ENCODE results near the gene TMOD3.

Gene TMOD3

GRCh38 chr15:51931016-51931415, 101.6 kb downstream of the TMOD3 start:
- Histone ChIP-seq H3K27ac (ENCODE audit: low read depth, low read length) (no peak overlapping the region), H3K9me3 (ENCODE audit: control insufficient read depth in 5 of 5, low read length in 5 of 5) (no peaks in the 10 kb centered on the region), H3K4me3 (ENCODE audit: low read depth in 1 of 5, low read length in 5 of 5) (no peak overlapping the region), H3K27me3 (ENCODE audit: control insufficient read depth in 5 of 5, insufficient read depth in 4 of 5, low read length in 5 of 5) (no peaks in the 10 kb centered on the region), H3K9ac (ENCODE audit: low read length in 5 of 5) (no peak overlapping the region), H3K4me1 (ENCODE audit: control insufficient read depth in 5 of 5, insufficient read depth in 5 of 5, low read length in 5 of 5) (no peaks in the 10 kb centered on the region), H3K36me3 (ENCODE audit: control insufficient read depth in 5 of 5, insufficient read depth in 5 of 5, low read length in 5 of 5) (peaks cover 0 to 18% (median 5%) of the 10 kb centered on the region in 5 donors)

DNA sequence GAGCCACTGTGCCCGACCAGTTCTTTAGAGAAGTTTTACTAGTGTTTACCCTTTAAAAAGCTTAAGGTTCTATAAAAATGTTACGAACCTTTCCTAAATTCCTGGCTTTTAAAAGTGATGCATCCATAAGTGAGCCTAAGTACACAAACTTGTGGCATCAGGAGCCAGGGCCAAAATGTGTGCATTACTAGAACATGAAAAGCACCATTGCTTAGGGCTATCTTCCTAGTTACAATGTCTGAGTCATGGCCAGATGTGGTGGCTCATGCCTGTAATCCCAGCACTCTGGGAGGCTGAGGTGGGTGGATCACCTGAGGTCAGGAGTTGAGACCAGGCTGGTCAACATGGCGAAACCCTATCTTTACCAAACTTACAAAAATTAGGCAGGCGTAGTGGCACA, 102.2 kb downstream of the TMOD3 start:
- Histone ChIP-seq H3K9ac (ENCODE audit: low read length in 5 of 5) (no peak overlapping the region), H3K9me3 (ENCODE audit: control insufficient read depth in 5 of 5, low read length in 5 of 5) (no peaks in the 10 kb centered on the region), H3K36me3 (ENCODE audit: control insufficient read depth in 5 of 5, insufficient read depth in 5 of 5, low read length in 5 of 5) (peaks cover 4 to 24% (median 10%) of the 10 kb centered on the region in 5 donors)

GRCh38 chr15:51932161-51932560, 102.7 kb downstream of the TMOD3 start:
- no peaks in the 10 kb centered on the region for H3K4me1 ChIP-seq (ENCODE audit: control insufficient read depth in 5 of 5, insufficient read depth in 5 of 5, low read length in 5 of 5)
- H3K9ac ChIP-seq (ENCODE audit: low read length in 5 of 5): no peak overlapping the region
- H3K4me3 ChIP-seq (ENCODE audit: low read depth in 1 of 5, low read length in 5 of 5): no peak overlapping the region
- no peak overlapping the region for H3K27ac ChIP-seq (ENCODE audit: low read depth, low read length)
- H3K9me3 ChIP-seq (ENCODE audit: control insufficient read depth in 5 of 5, low read length in 5 of 5): no peaks in the 10 kb centered on the region
- no peaks in the 10 kb centered on the region for H3K27me3 ChIP-seq (ENCODE audit: control insufficient read depth in 5 of 5, insufficient read depth in 4 of 5, low read length in 5 of 5)
- H3K36me3 ChIP-seq (ENCODE audit: control insufficient read depth in 5 of 5, insufficient read depth in 5 of 5, low read length in 5 of 5): peaks cover 4 to 24% (median 11%) of the 10 kb centered on the region in 5 donors

More for the DNA sequence above, 102.2 kb downstream of the TMOD3 start:
- Histone ChIP-seq H3K27ac (ENCODE audit: low read depth, low read length) (no peak overlapping the region), H3K27me3 (ENCODE audit: control insufficient read depth in 5 of 5, insufficient read depth in 4 of 5, low read length in 5 of 5) (no peaks in the 10 kb centered on the region), H3K4me1 (ENCODE audit: control insufficient read depth in 5 of 5, insufficient read depth in 5 of 5, low read length in 5 of 5) (no peaks in the 10 kb centered on the region), H3K4me3 (ENCODE audit: low read depth in 1 of 5, low read length in 5 of 5) (no peak overlapping the region)

DNA sequence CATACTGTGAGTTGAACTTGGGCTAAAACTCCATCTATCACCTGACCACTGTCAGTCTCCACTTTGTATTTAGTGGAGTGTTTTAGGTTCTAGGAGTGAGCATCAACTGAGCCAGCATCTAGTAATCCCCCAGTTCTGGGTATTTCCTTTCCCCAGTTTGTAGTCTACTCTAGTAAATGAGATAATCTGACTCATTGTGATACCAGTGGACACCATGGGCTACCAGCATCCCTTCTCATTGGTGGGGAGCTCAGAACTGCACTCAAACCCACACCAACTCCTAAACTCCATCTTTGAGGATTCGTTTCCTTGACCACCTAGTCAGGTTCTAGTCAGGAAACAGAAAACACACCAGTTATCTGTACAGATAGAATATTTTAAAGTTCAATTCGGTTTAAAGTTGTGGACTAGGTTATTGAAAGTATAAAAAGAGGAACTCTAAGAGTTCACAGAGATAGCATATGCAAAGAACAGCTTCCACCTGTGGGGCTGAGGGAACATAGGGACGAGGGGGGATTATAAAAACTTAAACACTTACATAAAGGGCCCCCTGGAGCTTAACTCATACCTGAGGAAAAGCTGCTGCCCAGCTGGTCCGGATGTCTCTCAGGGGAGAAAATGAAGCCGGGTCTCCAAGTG, 106.1 kb downstream of the TMOD3 start:
- Histone ChIP-seq H3K4me1 (ENCODE audit: control insufficient read depth in 5 of 5, insufficient read depth in 5 of 5, low read length in 5 of 5) (no peaks in the 10 kb centered on the region), H3K4me3 (ENCODE audit: low read depth in 1 of 5, low read length in 5 of 5) (no peak overlapping the region), H3K27ac (ENCODE audit: low read depth, low read length) (no peak overlapping the region), H3K36me3 (ENCODE audit: control insufficient read depth in 5 of 5, insufficient read depth in 5 of 5, low read length in 5 of 5) (peaks cover 4 to 27% (median 12%) of the 10 kb centered on the region in 5 donors), H3K9me3 (ENCODE audit: control insufficient read depth in 5 of 5, low read length in 5 of 5) (no peaks in the 10 kb centered on the region), H3K27me3 (ENCODE audit: control insufficient read depth in 5 of 5, insufficient read depth in 4 of 5, low read length in 5 of 5) (no peaks in the 10 kb centered on the region), H3K9ac (ENCODE audit: low read length in 5 of 5) (no peak overlapping the region)

DNA sequence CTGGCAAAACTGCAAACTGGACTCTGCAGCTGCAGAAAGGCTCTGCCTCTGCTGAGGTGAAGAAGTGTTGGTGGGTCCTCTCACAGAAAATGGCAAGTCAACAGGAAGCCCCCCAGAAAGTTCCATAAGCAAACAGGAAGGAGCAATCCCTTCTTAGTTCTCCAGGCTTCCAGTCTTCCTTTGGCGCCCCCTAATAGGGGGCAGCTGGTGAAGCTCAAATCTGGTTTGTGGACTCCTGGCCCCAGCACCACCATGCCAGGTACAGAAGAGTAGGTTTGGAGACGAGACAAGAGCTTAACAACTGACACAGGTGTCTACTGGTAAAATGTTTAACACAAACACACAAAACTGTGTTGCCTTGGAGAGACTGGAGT, 106.6 kb downstream of the TMOD3 start:
- H3K9me3 ChIP-seq (ENCODE audit: control insufficient read depth in 5 of 5, low read length in 5 of 5): no peaks in the 10 kb centered on the region
- H3K27me3 ChIP-seq (ENCODE audit: control insufficient read depth in 5 of 5, insufficient read depth in 4 of 5, low read length in 5 of 5): no peaks in the 10 kb centered on the region
- H3K9ac ChIP-seq (ENCODE audit: low read length in 5 of 5): no peak overlapping the region
- H3K27ac ChIP-seq (ENCODE audit: low read depth, low read length): no peak overlapping the region
- H3K4me3 ChIP-seq (ENCODE audit: low read depth in 1 of 5, low read length in 5 of 5): no peak overlapping the region
- H3K36me3 ChIP-seq (ENCODE audit: control insufficient read depth in 5 of 5, insufficient read depth in 5 of 5, low read length in 5 of 5): peaks cover 4 to 24% (median 12%) of the 10 kb centered on the region in 5 donors
- H3K4me1 ChIP-seq (ENCODE audit: control insufficient read depth in 5 of 5, insufficient read depth in 5 of 5, low read length in 5 of 5): no peaks in the 10 kb centered on the region

DNA sequence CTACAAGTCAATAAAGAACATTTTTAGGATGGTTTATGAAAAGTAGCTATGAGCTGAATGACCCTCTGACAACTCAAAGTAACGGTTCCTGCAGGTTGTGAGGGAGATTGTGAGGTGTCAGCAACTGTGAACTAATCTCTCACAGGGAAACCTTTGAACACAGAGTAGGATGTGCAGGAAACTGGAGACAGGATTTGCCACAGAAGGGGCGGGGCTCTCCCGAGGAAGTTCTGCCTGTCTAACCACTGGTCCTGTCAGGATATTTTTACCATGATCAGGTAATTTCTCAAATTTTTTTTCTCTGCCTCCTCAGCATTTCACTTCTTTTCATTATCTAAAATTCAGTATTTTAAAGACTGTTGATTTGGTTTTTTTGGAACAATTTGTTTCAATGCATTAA, 108.8 kb downstream of the TMOD3 start:
- no peaks in the 10 kb centered on the region for H3K27me3 ChIP-seq (ENCODE audit: control insufficient read depth in 5 of 5, insufficient read depth in 4 of 5, low read length in 5 of 5)
- H3K36me3 ChIP-seq (ENCODE audit: control insufficient read depth in 5 of 5, insufficient read depth in 5 of 5, low read length in 5 of 5): peaks cover 4 to 25% (median 12%) of the 10 kb centered on the region in 5 donors
- no peak overlapping the region for H3K4me3 ChIP-seq (ENCODE audit: low read depth in 1 of 5, low read length in 5 of 5)
- no peaks in the 10 kb centered on the region for H3K9me3 ChIP-seq (ENCODE audit: control insufficient read depth in 5 of 5, low read length in 5 of 5)
- peaks cover 0 to 3% (median 0%) of the 10 kb centered on the region in 5 donors for H3K4me1 ChIP-seq (ENCODE audit: control insufficient read depth in 5 of 5, insufficient read depth in 5 of 5, low read length in 5 of 5)
- no peak overlapping the region for H3K27ac ChIP-seq (ENCODE audit: low read depth, low read length)
- no peak overlapping the region for H3K9ac ChIP-seq (ENCODE audit: low read length in 5 of 5)

- no peak overlapping the region for H3K27ac ChIP-seq (ENCODE audit: low read depth, low read length)
- no peak overlapping the region for H3K4me3 ChIP-seq (ENCODE audit: low read depth in 1 of 5, low read length in 5 of 5)
- H3K9ac ChIP-seq (ENCODE audit: low read length in 5 of 5): no peak overlapping the region
- H3K27me3 ChIP-seq (ENCODE audit: control insufficient read depth in 5 of 5, insufficient read depth in 4 of 5, low read length in 5 of 5): no peaks in the 10 kb centered on the region
- H3K36me3 ChIP-seq (ENCODE audit: control insufficient read depth in 5 of 5, insufficient read depth in 5 of 5, low read length in 5 of 5): peaks cover 4 to 23% (median 12%) of the 10 kb centered on the region in 5 donors
- H3K9me3 ChIP-seq (ENCODE audit: control insufficient read depth in 5 of 5, low read length in 5 of 5): no peaks in the 10 kb centered on the region
- H3K4me1 ChIP-seq (ENCODE audit: control insufficient read depth in 5 of 5, insufficient read depth in 5 of 5, low read length in 5 of 5): peaks cover 0 to 6% (median 0%) of the 10 kb centered on the region in 5 donors
Observed at GRCh38 chr15:51939216-51939615, 109.8 kb downstream of the TMOD3 start.

DNA sequence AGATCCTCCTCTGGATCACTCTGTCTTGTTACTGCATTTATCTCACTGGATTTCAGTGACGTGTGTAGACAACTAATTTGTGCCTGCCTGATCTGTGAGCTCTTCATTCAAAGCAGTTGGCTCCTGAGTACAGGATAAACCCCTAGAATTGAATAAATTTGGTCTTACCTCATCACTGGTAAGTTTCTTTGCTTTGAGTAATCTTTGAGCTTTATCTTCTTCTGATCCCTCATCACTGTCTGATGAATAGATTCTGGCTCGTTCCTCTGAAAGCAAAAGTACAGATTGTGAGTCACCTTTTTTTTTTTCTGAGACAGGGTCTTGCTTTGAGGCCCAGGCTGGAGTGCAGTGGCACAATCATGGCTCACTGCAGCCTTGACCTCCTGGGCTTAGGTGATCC, 117.7 kb downstream of the TMOD3 start:
- H3K36me3 ChIP-seq (ENCODE audit: control insufficient read depth in 5 of 5, insufficient read depth in 5 of 5, low read length in 5 of 5): peaks cover 28 to 69% (median 59%) of the 10 kb centered on the region in 5 donors

DNA sequence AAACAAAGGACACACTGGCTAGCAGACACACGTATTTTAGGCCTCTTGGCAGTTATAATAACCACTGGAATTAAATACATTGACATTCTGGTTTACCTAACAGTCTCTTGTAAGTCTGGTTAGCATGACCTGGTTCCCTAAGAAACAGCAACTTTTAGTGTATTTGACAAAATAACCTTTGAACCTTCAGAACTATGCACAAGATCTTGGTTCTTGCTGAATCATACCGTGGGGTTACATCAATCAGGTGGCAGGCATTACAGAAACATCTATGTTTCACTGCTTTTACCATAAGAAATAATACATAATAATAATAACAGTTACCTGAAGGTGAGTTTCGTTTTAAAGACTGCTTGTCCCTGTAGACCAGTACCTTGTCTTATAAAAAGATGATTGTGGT, 123.4 kb downstream of the TMOD3 start:
- Histone ChIP-seq H3K4me1 (ENCODE audit: control insufficient read depth in 5 of 5, insufficient read depth in 5 of 5, low read length in 5 of 5) (no peaks in the 10 kb centered on the region), H3K9me3 (ENCODE audit: control insufficient read depth in 5 of 5, low read length in 5 of 5) (no peaks in the 10 kb centered on the region), H3K4me3 (ENCODE audit: low read depth in 1 of 5, low read length in 5 of 5) (no peak overlapping the region), H3K27ac (ENCODE audit: low read depth, low read length) (no peak overlapping the region), H3K9ac (ENCODE audit: low read length in 5 of 5) (no peak overlapping the region), H3K27me3 (ENCODE audit: control insufficient read depth in 5 of 5, insufficient read depth in 4 of 5, low read length in 5 of 5) (no peaks in the 10 kb centered on the region), H3K36me3 (ENCODE audit: control insufficient read depth in 5 of 5, insufficient read depth in 5 of 5, low read length in 5 of 5) (peaks cover 32 to 79% (median 69%) of the 10 kb centered on the region in 5 donors)

More for the DNA sequence above, 117.7 kb downstream of the TMOD3 start:
- Histone ChIP-seq H3K4me1 (ENCODE audit: control insufficient read depth in 5 of 5, insufficient read depth in 5 of 5, low read length in 5 of 5) (peaks cover 0 to 6% (median 0%) of the 10 kb centered on the region in 5 donors), H3K27me3 (ENCODE audit: control insufficient read depth in 5 of 5, insufficient read depth in 4 of 5, low read length in 5 of 5) (no peaks in the 10 kb centered on the region), H3K9ac (ENCODE audit: low read length in 5 of 5) (no peak overlapping the region), H3K27ac (ENCODE audit: low read depth, low read length) (no peak overlapping the region), H3K4me3 (ENCODE audit: low read depth in 1 of 5, low read length in 5 of 5) (no peak overlapping the region), H3K9me3 (ENCODE audit: control insufficient read depth in 5 of 5, low read length in 5 of 5) (no peaks in the 10 kb centered on the region)

DNA sequence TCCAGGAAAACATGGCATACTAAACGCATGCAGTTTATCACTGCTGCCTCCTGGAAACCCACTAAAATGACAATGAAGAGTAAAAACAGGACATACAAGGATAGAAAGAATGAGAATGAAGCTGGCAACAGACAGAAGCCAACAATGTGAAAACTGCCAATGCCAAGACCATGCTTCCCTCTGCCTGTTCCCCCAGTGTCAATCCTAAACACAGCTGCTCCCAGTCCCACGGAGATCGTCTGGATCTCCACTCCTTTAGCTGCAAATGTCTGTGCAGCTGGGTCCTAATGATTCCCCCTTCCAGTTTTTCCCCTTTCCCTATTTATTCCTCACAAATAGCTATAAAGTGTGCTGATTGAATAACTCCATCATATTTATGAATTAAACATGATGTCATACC, 126.1 kb downstream of the TMOD3 start:
- H3K27ac ChIP-seq (ENCODE audit: low read depth, low read length): no peak overlapping the region
- H3K27me3 ChIP-seq (ENCODE audit: control insufficient read depth in 5 of 5, insufficient read depth in 4 of 5, low read length in 5 of 5): no peaks in the 10 kb centered on the region
- no peak overlapping the region for H3K4me3 ChIP-seq (ENCODE audit: low read depth in 1 of 5, low read length in 5 of 5)
- no peak overlapping the region for H3K9ac ChIP-seq (ENCODE audit: low read length in 5 of 5)
- peaks cover 0 to 3% (median 0%) of the 10 kb centered on the region in 5 donors for H3K4me1 ChIP-seq (ENCODE audit: control insufficient read depth in 5 of 5, insufficient read depth in 5 of 5, low read length in 5 of 5)
- H3K9me3 ChIP-seq (ENCODE audit: control insufficient read depth in 5 of 5, low read length in 5 of 5): no peaks in the 10 kb centered on the region
- H3K36me3 ChIP-seq (ENCODE audit: control insufficient read depth in 5 of 5, insufficient read depth in 5 of 5, low read length in 5 of 5): peaks cover 40 to 78% (median 53%) of the 10 kb centered on the region in 5 donors

Data from subcutaneous abdominal adipose tissue (tissue), 5 donors.